Measurements from ENCODE around the gene STARD3. TPM values are rescaled to one million over a fixed set of nuclear protein-coding genes. Genes with fewer than 3 reads are reported as not detected.

The STARD3 gene
- polyA plus RNA-seq, 2 of the 4 experiments (the other 2 are of a cell fraction): 54.6 to 56.0 TPM

DNA sequence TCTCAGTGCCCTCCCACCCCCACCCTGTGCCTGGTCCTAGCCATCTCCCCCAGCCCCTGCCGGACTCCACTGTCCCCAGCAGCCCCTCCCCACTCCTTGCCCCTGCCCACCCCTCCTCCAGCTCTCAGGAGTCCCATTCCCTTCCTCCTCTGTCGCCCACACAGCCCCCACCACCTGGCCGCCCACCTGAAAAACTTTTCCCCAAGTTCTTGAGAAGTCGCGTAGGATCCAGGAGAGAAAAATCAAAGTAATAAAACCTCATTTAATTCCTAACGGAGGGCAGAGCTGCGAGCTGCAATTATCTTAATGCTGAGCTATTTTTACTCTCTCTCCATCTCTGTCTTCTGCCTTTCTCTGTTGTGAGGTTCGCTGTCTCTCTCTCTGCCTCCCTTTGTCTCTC is 12.6 kb upstream of the STARD3 start:
- Histone ChIP-seq H3K9me3 (no peaks in the 10 kb centered on the region), H3K27ac (no peak overlapping the region), H3K4me1 (peaks cover 14% of the 10 kb centered on the region; the same call in 2 of the 3 replicates), H3K4me2 (no peak overlapping the region), H3K4me3 (no peak overlapping the region)
- DNase-seq (ENCODE audit: low read depth in 1 of 2, low spot score in 1 of 2) (no peak), FAIRE-seq (no peak), ATAC-seq (no peak)
- TF ChIP-seq, protein P1, sequence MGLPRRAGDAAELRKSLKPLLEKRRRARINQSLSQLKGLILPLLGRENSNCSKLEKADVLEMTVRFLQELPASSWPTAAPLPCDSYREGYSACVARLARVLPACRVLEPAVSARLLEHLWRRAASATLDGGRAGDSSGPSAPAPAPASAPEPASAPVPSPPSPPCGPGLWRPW (IDR thresholded peaks at IDR 0.05): no peak
- no peak for TF ChIP-seq ZSCAN20 (CRISPR knock-in tag; IDR thresholded peaks at IDR 0.05)
- TF ChIP-seq SREBF2 (IDR thresholded peaks at IDR 0.05): no peak
- WGBS (ENCODE audit: missing lambda C conversion rate): 56% methylated on average over 8 of the region's 8 CpGs
- CTCF ChIA-PET: interaction anchor here (1.0 to 58.8 kb wide), 13 partner anchors 7 to 417 kb away, joined by 4 to 1581 read pairs (median 83); partner anchors contain the start of genes ERBB2, NEUROD2, PGAP3 and PNMT
- POLR2A ChIA-PET: no interaction called here

GRCh38 chr17:39625198-39625785 is 11.7 kb upstream of the STARD3 start:
- 47% methylated on average over 5 of the region's 5 CpGs for WGBS (ENCODE audit: missing lambda C conversion rate)
- no peak for FAIRE-seq
- ATAC-seq: no peak
- H3K27ac ChIP-seq: no peak overlapping the region
- no peak overlapping the region for H3K4me2 ChIP-seq
- TF ChIP-seq RNF2 (IDR thresholded peaks at IDR 0.05; ENCODE audit: borderline replicate concordance, low read depth) (no peak), RAD21 (conservative IDR thresholded peaks at IDR 0.05 in 1 of 2, IDR thresholded peaks at IDR 0.05 in 1 of 2) (no peak), CHD4 (IDR thresholded peaks at IDR 0.05; ENCODE audit: borderline replicate concordance) (no peak), RFX5 (IDR thresholded peaks at IDR 0.05) (no peak), SMC3 (IDR thresholded peaks at IDR 0.05) (no peak), EHF (CRISPR knock-in tag; IDR thresholded peaks at IDR 0.05) (no peak), EHMT2 (IDR thresholded peaks at IDR 0.05; ENCODE audit: low read depth) (no peak)
- TF ChIP-seq, protein P2, sequence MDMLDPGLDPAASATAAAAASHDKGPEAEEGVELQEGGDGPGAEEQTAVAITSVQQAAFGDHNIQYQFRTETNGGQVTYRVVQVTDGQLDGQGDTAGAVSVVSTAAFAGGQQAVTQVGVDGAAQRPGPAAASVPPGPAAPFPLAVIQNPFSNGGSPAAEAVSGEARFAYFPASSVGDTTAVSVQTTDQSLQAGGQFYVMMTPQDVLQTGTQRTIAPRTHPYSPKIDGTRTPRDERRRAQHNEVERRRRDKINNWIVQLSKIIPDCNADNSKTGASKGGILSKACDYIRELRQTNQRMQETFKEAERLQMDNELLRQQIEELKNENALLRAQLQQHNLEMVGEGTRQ (IDR thresholded peaks at IDR 0.05): no peak
- no peak overlapping the region for H3K4me3 ChIP-seq
- no peaks in the 10 kb centered on the region for H3K9me3 ChIP-seq
- POLR2A ChIA-PET: interaction anchor here (0.6 kb wide), 1 partner anchor 207 kb away, joined by 4 read pairs; no protein-coding TSS in a partner anchor
- peaks cover 14% of the 10 kb centered on the region; the same call in 2 of the 3 replicates for H3K4me1 ChIP-seq
- no peak for DNase-seq (ENCODE audit: low read depth in 1 of 2, low spot score in 1 of 2)
- CTCF ChIA-PET: interaction anchor here (0.8 to 58.8 kb wide), 14 partner anchors 8 to 418 kb away, joined by 3 to 1581 read pairs (median 24); partner anchors contain the start of genes ERBB2, MIEN1, NEUROD2 and PGAP3

GRCh38 chr17:39626171-39627046 is 10.5 kb upstream of the STARD3 start, which contains the start of gene PPP1R1B:
PPP1R1B (plus strand) TSS chr17:39626952; CDS start chr17:39627393, 441 bp downstream.
- peaks cover 14% of the 10 kb centered on the region; the same call in 2 of the 3 replicates for H3K4me1 ChIP-seq
- CTCF ChIA-PET: interaction anchor here (0.8 to 58.8 kb wide), 11 partner anchors 8 to 428 kb away, joined by 3 to 1581 read pairs (median 4); partner anchors contain the start of genes ERBB2, MIEN1, NEUROD2 and PGAP3
- 59% methylated on average over 29 of the region's 29 CpGs for WGBS (ENCODE audit: missing lambda C conversion rate)
- no peak for DNase-seq (ENCODE audit: low read depth in 1 of 2, low spot score in 1 of 2)
- no peak for TF ChIP-seq HOXB13 (CRISPR knock-in tag; IDR thresholded peaks at IDR 0.05; ENCODE audit: low read depth)
- TF ChIP-seq RCOR1 (IDR thresholded peaks at IDR 0.05; ENCODE audit: low read depth, low read length): no peak
- peak within 1 kb of the TSS; percentile 76 for H3K4me2 ChIP-seq
- peak within 1 kb of the TSS in 1 of 2 experiments; percentile 19; a peak in 2 of 6 replicates for H3K27ac ChIP-seq
- H3K9me3 ChIP-seq: no peaks in the 10 kb centered on the region
- POLR2A ChIA-PET: no interaction called here
- peak within 1 kb of the TSS; percentile 25 for H3K4me3 ChIP-seq
- no peak for FAIRE-seq
- no peak for ATAC-seq

DNA sequence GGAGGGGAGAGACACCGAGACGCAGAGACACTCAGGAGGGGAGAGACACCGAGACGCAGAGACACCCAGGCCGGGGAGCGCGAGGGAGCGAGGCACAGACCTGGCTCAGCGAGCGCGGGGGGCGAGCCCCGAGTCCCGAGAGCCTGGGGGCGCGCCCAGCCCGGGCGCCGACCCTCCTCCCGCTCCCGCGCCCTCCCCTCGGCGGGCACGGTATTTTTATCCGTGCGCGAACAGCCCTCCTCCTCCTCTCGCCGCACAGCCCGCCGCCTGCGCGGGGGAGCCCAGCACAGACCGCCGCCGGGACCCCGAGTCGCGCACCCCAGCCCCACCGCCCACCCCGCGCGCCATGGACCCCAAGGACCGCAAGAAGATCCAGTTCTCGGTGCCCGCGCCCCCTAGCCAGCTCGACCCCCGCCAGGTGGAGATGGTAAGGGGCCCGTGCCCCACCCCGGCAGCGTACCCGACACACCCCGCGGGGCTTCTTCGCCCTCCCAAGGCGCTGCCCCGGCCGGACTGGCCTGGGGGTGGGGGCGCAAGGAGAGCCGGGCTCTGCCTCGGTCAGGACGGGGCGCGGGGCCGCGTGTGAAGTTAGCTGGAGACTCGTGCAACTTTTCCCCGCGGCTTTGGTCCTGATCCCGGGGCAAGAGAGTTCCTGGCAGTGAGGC is 9.8 kb upstream of the STARD3 start:
- H3K4me3 ChIP-seq: peak overlapping the region; percentile 25
- FAIRE-seq: no peak
- peaks cover 12% of the 10 kb centered on the region; the same call in 2 of the 3 replicates for H3K4me1 ChIP-seq
- DNase-seq (ENCODE audit: low read depth in 1 of 2, low spot score in 1 of 2): no peak
- ATAC-seq: no peak
- 11% methylated on average over 23 of the region's 72 CpGs for whole genome bisulfite sequencing (ENCODE audit: missing lambda C conversion rate)
- ChIA-PET CTCF (interaction anchor here (0.6 to 58.8 kb wide), 8 partner anchors 8 to 429 kb away, joined by 3 to 1581 read pairs (median 375); partner anchors contain the start of genes ERBB2, NEUROD2, PGAP3 and PNMT), POLR2A (no interaction called here)
- TF ChIP-seq ELK1 (IDR thresholded peaks at IDR 0.05; ENCODE audit: low read depth, low read length) (no peak), NFE2L2 (conservative IDR thresholded peaks at IDR 0.05; ENCODE audit: low read length) (no peak)
- TF ChIP-seq, protein P3, sequence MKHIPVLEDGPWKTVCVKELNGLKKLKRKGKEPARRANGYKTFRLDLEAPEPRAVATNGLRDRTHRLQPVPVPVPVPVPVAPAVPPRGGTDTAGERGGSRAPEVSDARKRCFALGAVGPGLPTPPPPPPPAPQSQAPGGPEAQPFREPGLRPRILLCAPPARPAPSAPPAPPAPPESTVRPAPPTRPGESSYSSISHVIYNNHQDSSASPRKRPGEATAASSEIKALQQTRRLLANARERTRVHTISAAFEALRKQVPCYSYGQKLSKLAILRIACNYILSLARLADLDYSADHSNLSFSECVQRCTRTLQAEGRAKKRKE (CRISPR knock-in tag; IDR thresholded peaks at IDR 0.05; ENCODE audit: low read depth): no peak
- H3K27ac ChIP-seq: peak overlapping the region in 1 of 2 experiments; percentile 19; a peak in 2 of 6 replicates
- peak overlapping the region; percentile 76 for H3K4me2 ChIP-seq
- H3K9me3 ChIP-seq: no peaks in the 10 kb centered on the region
